AG10803 (cell line): ENCODE measurements around the gene H1-8.

Experiments
- DNase-seq: peaks from one replicate; pipeline ENCODE4 v3.0.0; 2010; ENCODE audit warnings: low read depth
- H3K4me3 ChIP-seq: 2 replicates; pipeline ENCODE4 v1.5.1; 2011; ENCODE audit warnings: mild to moderate bottlenecking, low read length, control low read depth
- TF ChIP-seq, protein P1 (sequence below): conservative IDR thresholded peaks from 2 replicates; pipeline ENCODE4 v1.5.1; 2011; ENCODE audit warnings: mild to moderate bottlenecking, low read length, control low read depth, inconsistent platforms

The H1-8 gene

GRCh38 chr3:129591932-129592331 is 49.0 kb downstream of the H1-8 start:
- no peak for DNase-seq
- no peak overlapping the region for H3K4me3 ChIP-seq
- TF ChIP-seq, protein P1, sequence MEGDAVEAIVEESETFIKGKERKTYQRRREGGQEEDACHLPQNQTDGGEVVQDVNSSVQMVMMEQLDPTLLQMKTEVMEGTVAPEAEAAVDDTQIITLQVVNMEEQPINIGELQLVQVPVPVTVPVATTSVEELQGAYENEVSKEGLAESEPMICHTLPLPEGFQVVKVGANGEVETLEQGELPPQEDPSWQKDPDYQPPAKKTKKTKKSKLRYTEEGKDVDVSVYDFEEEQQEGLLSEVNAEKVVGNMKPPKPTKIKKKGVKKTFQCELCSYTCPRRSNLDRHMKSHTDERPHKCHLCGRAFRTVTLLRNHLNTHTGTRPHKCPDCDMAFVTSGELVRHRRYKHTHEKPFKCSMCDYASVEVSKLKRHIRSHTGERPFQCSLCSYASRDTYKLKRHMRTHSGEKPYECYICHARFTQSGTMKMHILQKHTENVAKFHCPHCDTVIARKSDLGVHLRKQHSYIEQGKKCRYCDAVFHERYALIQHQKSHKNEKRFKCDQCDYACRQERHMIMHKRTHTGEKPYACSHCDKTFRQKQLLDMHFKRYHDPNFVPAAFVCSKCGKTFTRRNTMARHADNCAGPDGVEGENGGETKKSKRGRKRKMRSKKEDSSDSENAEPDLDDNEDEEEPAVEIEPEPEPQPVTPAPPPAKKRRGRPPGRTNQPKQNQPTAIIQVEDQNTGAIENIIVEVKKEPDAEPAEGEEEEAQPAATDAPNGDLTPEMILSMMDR = no peak

- no peak for DNase-seq
- peak overlapping the region; percentile 13; the same call in 1 of the 2 replicates for H3K4me3 ChIP-seq
- TF ChIP-seq, protein P1 = no peak
These were observed 49.6 kb downstream of the H1-8 start for GRCh38 chr3:129592381-129593131.

GRCh38 chr3:129593230-129593594 is 50.2 kb downstream of the H1-8 start:
- TF ChIP-seq, protein P1 = peak; percentile 23

GRCh38 chr3:129593595-129594339 is 50.8 kb downstream of the H1-8 start:
- no peak overlapping the region for H3K4me3 ChIP-seq
- DNase-seq = peak; percentile 47
- TF ChIP-seq, protein P1 = no peak

More at GRCh38 chr3:129593230-129593594, 50.2 kb downstream of the H1-8 start:
- no peak overlapping the region for H3K4me3 ChIP-seq
- no peak for DNase-seq

DNA sequence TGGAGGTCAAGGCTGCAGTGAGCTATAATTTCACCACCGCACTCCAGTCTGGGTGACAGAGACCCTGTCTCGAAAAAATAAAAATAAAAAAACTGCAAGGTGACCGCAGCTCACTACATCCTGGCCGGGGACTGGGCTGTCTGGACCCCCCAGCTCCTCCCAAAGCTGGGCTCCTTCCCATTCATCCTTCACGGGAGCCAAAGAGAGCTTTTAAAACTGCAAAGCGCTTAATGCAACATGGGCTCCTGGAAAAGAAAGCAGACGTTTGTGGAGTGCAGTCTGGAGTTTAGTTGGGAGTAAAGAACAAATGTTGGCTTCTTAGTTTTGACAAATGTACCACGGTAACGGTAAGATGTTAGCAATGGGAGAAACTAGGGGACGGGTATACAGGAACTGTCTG is 51.4 kb downstream of the H1-8 start:
- DNase-seq = no peak

DNA sequence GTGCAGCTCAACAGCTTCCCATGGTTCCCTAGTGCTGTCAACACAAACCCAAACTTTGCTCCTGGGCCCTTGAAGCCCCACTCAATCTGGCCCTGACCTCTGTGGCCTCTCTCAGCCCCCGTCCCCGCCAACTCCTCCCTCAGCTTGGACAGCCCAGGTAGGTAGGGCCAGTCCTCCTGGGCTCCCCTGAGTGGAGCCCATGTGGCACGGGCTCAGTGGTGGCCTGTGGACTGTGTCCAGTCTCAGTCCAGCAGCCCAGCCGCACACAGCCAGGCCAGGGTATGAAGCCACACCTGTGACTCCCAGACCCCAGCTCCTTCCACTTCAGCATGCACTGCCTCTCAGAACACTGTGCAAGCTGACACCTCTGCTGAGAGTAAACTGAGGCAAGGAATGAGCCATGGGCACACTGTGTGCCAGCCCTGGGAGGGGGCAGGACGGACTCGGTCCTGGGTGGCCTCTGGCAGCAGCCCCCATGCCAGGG is 52.0 kb downstream of the H1-8 start:
- TF ChIP-seq, protein P1 = no peak
- no peak overlapping the region for H3K4me3 ChIP-seq
- DNase-seq = no peak

More for the DNA sequence above, 51.4 kb downstream of the H1-8 start:
- TF ChIP-seq, protein P1 = no peak
- no peak overlapping the region for H3K4me3 ChIP-seq
